GM21825 (cell line): Measurements from ENCODE around the gene CLCN2.
A peak's percentile ranks its signal among the peaks of the same experiment; 100 is the strongest.

Experiments used
- ATAC-seq: cut with Tn5 transposase; IDR thresholded peaks from one replicate; pipeline ENCODE4 v1.9.1; 2021; ENCODE audit warnings: mild to moderate bottlenecking, moderate library complexity; ENCODE audit not compliant: unreplicated experiment

The CLCN2 gene

DNA sequence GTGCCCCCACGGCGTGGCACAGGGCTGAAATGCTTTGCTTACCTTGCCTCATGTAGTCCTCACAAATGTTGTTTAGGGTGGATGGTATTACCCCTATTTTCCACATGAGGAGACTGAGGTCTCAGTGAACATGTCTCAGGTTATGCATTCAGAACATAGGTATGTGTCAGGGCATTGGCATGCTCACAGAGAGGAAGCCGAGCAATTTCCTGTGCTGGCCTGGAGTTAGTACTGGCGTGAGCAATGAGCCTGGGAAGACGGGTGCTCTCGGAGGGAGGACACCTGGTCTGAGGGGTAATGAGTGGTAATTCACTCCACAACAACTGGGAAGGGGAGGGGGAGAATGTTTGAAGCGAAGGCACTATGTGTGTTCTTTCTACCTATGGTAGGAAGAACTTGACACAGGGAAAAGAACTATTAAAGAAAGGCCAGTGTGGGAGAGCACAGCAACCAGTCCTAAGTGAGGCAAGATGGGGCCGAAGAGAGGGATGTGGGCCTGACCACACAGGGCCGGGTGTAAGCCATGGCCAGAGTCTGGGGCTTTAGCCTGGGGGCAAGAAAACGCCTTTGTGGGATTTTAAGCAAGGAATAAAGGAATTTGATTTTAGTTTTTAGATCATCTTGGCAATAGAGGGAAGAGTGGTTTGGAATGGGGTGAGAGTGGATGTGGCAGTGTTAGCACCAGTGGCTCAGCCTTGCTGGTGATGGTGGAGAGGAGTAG, 28.9 kb downstream of the CLCN2 start:
- no peak for ATAC-seq

- ATAC-seq = no peak
Measured at GRCh38 chr3:184328516-184328915, 32.9 kb downstream of the CLCN2 start.

DNA sequence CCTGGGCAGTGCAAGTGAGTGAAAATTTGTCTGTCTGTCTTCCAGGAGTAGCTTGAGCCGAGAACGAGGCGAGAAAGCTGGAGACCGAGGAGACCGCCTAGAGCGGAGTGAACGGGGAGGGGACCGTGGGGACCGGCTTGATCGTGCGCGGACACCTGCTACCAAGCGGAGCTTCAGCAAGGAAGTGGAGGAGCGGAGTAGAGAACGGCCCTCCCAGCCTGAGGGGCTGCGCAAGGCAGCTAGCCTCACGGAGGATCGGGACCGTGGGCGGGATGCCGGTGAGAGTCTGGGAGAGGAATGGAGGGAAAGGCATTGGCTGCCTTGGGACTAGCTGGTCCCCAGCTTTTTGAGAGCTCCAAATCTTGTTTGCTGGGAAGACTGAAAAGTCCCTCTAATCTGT, 34.2 kb downstream of the CLCN2 start:
- no peak for ATAC-seq

DNA sequence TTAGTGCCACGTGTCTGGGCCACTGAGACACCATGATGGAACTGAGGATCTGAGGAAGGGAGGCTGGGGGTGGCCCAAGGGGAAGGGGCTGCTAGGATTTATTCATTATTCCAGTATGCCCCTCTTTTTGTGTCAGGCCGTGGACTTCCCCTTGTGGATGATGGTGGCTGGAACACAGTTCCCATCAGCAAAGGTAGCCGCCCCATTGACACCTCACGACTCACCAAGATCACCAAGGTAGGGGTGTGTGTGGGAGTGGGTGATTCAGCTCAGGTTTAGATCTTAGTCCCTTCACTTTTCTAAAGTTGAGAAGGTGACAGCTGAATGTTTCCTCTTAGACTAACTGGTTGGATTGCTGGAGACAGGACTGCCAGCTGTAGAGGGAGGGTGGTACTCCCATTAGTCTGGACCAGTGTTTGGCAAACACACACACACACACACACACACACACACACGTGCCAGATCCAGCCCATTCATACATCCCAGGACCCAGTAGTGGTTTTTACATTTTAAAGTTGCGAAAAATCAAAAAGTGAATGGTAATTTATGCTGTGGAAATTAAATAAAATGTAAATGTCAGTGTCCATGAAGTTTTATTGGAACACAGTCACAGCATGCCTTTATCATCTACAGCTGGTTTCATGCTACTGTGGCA, 35.6 kb downstream of the CLCN2 start:
- ATAC-seq = no peak

- no peak for ATAC-seq
Measured at GRCh38 chr3:184325269-184325668, 36.1 kb downstream of the CLCN2 start.

GRCh38 chr3:184323696-184324095, 37.7 kb downstream of the CLCN2 start:
- ATAC-seq = no peak

GRCh38 chr3:184322731-184323487, 38.5 kb downstream of the CLCN2 start:
- no peak for ATAC-seq

DNA sequence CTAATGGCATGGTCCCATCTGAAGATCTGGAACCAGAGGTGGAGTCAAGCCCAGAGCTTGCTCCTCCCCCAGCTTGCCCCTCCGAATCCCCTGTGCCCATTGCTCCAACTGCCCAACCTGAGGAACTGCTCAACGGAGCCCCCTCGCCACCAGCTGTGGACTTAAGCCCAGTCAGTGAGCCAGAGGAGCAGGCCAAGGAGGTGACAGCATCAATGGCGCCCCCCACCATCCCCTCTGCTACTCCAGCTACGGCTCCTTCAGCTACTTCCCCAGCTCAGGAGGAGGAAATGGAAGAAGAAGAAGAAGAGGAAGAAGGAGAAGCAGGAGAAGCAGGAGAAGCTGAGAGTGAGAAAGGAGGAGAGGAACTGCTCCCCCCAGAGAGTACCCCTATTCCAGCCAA, 39.7 kb downstream of the CLCN2 start:
- ATAC-seq = no peak

- no peak for ATAC-seq
Measured at GRCh38 chr3:184320104-184320445, 41.3 kb downstream of the CLCN2 start.

GRCh38 chr3:184317201-184317600, 44.2 kb downstream of the CLCN2 start:
- no peak for ATAC-seq

DNA sequence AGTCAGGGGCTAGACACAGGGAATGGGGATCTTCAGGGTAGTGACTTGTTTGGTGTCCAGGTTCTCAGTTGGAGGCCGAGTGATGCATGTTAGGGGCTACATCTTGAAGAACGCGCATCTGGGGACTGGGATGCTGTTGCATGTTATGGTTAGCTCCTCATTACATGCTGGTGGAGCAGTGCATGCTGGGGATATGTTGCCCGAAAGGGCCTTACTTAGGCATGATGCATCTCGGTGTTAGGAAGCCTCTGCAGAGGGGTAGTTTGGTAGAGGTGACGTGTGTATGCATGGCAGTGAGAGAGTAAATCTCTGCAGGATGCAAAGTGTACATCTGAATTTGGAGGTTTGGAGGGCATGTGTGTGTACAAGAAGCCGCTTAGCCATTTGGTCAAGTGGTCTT, 44.6 kb downstream of the CLCN2 start:
- ATAC-seq = no peak

GRCh38 chr3:184315871-184316661, 45.3 kb downstream of the CLCN2 start:
- ATAC-seq = no peak

DNA sequence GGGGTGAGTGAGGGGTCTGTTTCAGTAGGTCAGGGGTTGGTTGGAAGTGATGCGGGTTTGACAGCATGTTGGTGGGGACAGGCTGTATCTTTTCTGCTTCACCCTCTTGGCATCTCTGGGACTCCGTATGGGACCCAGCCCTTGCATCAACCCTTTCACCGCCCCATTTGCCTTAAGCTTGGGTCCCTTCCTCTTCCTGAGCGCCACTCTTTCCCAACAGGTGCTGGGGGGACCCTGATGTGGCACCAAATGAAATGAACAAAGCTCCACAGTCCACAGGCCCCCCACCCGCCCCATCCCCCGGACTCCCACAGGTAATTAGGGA, 45.9 kb downstream of the CLCN2 start:
- ATAC-seq = peak; percentile 5

DNA sequence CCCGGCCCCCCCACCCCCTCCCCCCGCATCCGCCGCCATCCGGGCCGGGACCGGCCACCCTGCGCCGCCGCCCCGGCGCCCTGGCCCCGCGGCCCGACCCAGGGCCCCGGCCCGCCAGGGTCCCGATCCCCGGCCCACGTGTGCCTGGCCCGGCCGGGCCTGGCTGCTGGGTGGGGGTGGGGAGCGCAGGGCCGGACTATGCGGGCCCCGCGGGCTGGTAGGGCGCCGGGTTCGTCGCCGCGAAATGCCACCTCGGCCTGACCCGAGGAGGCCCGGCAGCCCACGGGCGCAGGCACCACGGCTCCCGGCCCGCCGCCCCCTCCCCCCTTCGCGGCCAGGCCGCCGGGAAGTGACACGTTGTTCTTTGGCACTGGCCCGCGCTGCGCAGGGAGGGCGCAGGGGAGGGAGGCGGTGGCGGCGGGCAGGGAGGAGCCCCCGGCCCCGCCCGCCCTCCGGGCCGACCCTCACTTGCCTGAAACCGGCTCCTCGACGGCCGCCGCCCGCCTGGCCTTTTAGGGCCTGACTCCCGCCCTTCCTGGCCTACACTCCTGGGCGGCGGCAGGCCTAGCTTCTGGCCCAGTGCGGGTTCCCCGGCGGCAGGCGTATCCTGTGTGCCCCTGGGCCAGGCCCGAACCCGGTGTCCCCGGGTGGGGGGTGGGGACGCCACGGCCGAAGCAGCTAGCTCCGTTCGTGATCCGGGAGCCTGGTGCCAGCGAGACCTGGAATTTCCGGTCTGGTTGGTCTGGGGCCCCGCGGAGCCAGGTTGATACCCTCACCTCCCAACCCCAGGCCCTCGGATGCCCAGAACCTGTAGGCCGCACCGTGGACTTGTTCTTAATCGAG, 46.5 kb downstream of the CLCN2 start:
- ATAC-seq = peak; percentile 34

DNA sequence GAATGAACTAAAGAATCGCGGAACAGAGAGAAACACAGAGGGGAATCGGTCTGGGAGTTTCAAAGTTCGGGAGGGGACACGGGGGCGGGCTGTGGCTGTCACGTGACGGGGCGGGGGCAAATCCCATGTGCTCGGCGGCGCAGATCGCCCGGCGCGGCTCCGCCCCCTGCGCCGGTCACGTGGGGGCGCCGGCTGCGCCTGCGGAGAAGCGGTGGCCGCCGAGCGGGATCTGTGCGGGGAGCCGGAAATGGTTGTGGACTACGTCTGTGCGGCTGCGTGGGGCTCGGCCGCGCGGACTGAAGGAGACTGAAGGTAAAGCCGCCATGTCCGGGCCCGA, 47.1 kb downstream of the CLCN2 start, which contains the start of gene EIF4G1:
EIF4G1 (plus strand) TSS at position 244 of the 337 bp plus-strand sequence. CDS start 1,191 bp downstream, outside the sequence.
- peak; percentile 82 for ATAC-seq

- no peak for ATAC-seq
Measured at GRCh38 chr3:184311633-184312032, 49.8 kb downstream of the CLCN2 start.

DNA sequence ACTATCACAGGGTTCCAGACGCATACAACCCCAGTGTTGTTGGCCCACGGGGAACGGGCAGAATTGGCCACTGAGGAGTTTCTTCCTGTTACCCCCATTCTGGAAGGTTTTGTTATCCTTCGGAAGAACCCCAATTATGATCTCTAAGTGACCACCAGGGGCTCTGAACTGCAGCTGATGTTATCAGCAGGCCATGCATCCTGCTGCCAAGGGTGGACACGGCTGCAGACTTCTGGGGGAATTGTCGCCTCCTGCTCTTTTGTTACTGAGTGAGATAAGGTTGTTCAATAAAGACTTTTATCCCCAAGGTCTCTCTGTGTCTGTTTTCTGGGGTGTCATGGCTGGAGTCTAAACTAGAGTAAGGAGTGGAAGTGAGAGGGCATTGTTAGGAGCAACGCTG, 52.7 kb downstream of the CLCN2 start:
- ATAC-seq = no peak

GRCh38 chr3:184307915-184308314, 53.5 kb downstream of the CLCN2 start:
- ATAC-seq = no peak

GRCh38 chr3:184306341-184306972, 54.9 kb downstream of the CLCN2 start:
- no peak for ATAC-seq

DNA sequence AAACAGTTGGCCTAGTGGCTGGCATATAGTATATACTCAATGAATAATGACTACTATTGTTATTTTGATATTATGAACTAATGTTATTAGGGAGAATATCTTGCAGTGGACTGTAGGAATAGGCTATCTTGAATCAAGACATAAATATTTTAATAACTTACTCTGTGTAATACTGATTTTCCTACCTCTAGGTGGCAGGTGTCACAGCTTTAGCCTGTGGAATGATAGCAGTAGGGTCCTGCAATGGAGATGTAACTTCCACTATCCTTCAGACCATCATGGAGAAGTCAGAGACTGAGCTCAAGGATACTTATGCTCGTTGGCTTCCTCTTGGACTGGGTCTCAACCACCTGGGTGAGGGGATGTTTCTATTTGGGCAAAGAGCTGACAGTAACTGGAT, 55.8 kb downstream of the CLCN2 start:
- no peak for ATAC-seq
